HUES64 (cell line): ENCODE results near the gene PCSK6.

Experiments used
- H3K27ac ChIP-seq: 2 replicates; pipeline ENCODE4 v1.7.0; 2013; ENCODE audit warnings: low read depth, low read length, inconsistent platforms
- H3K27me3 ChIP-seq: 2 replicates; pipeline ENCODE4 v1.6.1; 2013; ENCODE audit warnings: mild to moderate bottlenecking, low read length; ENCODE audit not compliant: insufficient read depth
- H3K36me3 ChIP-seq: 2 replicates; pipeline ENCODE4 v1.6.1; 2013; ENCODE audit warnings: mild to moderate bottlenecking, low read length; ENCODE audit not compliant: insufficient read depth
- H3K4me1 ChIP-seq: 2 replicates; pipeline ENCODE4 v1.6.1; 2013; ENCODE audit warnings: mild to moderate bottlenecking, low read length, moderate library complexity; ENCODE audit not compliant: insufficient read depth
- H3K4me3 ChIP-seq: 2 replicates; pipeline ENCODE4 v1.5.1; 2013; ENCODE audit warnings: mild to moderate bottlenecking, low read length, moderate library complexity
- H3K9ac ChIP-seq: 2 replicates; pipeline ENCODE4 v1.6.1; 2013; ENCODE audit warnings: mild to moderate bottlenecking, low read depth, low read length
- H3K9me3 ChIP-seq: 2 replicates; pipeline ENCODE4 v1.6.1; 2013; ENCODE audit warnings: low read depth, low read length; ENCODE audit not compliant: insufficient read depth
- WGBS: fragments of 150-250, 120-280 bp; methylation state at CpG from one replicate; pipeline ENCODE4 v1.1.7; 2013; ENCODE audit warnings: missing lambda C conversion rate; 5-methylcytosine and 5-hydroxymethylcytosine counted together

Gene PCSK6

GRCh38 chr15:101489237-101489598, 289 bp downstream of the PCSK6 start:
- Histone ChIP-seq H3K4me1 (no peaks in the 10 kb centered on the region), H3K9me3 (no peaks in the 10 kb centered on the region), H3K9ac (no peak overlapping the region), H3K27ac (no peak overlapping the region), H3K27me3 (peaks cover 54% of the 10 kb centered on the region), H3K36me3 (no peaks in the 10 kb centered on the region), H3K4me3 (0 out of 2 replicates have a peak overlapping the region, but pooled peaks have one; percentile 30)
- WGBS, result under 1% methylated on average over 62 of the region's 62 CpGs

GRCh38 chr15:101488300-101489164, 975 bp downstream of the PCSK6 start:
- Histone ChIP-seq H3K4me1 (no peaks in the 10 kb centered on the region), H3K9me3 (no peaks in the 10 kb centered on the region), H3K27me3 (peaks cover 54% of the 10 kb centered on the region), H3K36me3 (no peaks in the 10 kb centered on the region), H3K27ac (no peak overlapping the region), H3K9ac (no peak overlapping the region), H3K4me3 (peak overlapping the region; percentile 46)
- 3% methylated on average over 85 of the region's 85 CpGs for WGBS

GRCh38 chr15:101486696-101487459, 2.6 kb downstream of the PCSK6 start:
- WGBS, result 93% methylated on average over 14 of the region's 14 CpGs
- Histone ChIP-seq H3K9ac (no peak overlapping the region), H3K4me1 (no peaks in the 10 kb centered on the region), H3K36me3 (no peaks in the 10 kb centered on the region), H3K27me3 (peaks cover 48% of the 10 kb centered on the region), H3K4me3 (no peak overlapping the region), H3K9me3 (no peaks in the 10 kb centered on the region), H3K27ac (no peak overlapping the region)

- no peaks in the 10 kb centered on the region for H3K36me3 ChIP-seq
- H3K27ac ChIP-seq, result no peak overlapping the region
- H3K9me3 ChIP-seq, result no peaks in the 10 kb centered on the region
- no peak overlapping the region for H3K9ac ChIP-seq
- peaks cover 21% of the 10 kb centered on the region for H3K27me3 ChIP-seq
- no peaks in the 10 kb centered on the region for H3K4me1 ChIP-seq
- no peak overlapping the region for H3K4me3 ChIP-seq
- WGBS, result 93% methylated on average over 5 of the region's 6 CpGs
These were observed 6.0 kb downstream of the PCSK6 start for GRCh38 chr15:101483462-101483861.

DNA sequence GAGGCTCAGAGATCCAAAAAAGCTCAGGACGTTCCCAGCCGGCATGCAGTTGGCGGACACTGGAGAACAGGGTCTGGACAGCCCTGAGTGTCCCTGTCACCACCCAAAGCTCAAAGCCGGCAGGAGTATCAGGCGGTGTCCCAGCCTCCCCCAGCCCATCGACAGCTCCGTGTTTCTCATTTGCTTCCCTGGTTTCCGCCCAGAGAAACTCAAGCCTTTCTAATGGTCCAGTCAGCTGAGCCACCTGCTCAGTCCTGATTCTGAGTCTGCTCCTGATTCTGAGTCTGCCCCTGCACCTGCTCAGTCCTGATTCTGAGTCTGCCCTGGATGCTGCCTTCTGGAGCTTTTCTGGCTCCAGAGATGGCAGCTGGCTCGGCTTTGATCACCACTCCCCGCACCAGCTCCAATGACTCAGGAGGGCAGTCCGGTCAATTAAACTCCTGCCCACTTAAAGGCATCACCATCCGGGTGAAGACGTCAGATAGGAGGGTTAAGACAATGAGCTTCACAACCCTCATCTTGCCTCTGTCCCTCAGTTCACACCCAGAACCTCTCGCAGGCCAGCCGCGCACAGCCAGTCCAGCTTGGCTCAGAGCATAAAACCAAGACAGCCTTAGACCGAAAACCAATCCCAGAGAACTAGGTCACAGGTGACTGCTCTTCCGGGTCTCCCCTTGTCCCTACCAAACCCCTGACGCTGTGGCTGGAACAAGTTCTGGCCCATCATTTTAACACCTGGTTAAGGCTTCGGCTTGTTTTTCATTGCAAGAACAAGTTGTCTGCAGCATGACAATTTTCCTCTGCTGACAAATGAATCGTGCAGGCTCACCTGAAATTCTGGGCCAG, 6.8 kb downstream of the PCSK6 start:
- H3K27me3 ChIP-seq, result peaks cover 14% of the 10 kb centered on the region
- no peaks in the 10 kb centered on the region for H3K9me3 ChIP-seq
- no peak overlapping the region for H3K4me3 ChIP-seq
- WGBS, result 94% methylated on average over 21 of the region's 21 CpGs
- no peak overlapping the region for H3K9ac ChIP-seq
- H3K4me1 ChIP-seq, result no peaks in the 10 kb centered on the region
- no peaks in the 10 kb centered on the region for H3K36me3 ChIP-seq
- no peak overlapping the region for H3K27ac ChIP-seq

GRCh38 chr15:101481917-101482525, 7.5 kb downstream of the PCSK6 start:
- Histone ChIP-seq H3K27ac (no peak overlapping the region), H3K9me3 (no peaks in the 10 kb centered on the region), H3K36me3 (no peaks in the 10 kb centered on the region), H3K27me3 (peaks cover 7% of the 10 kb centered on the region), H3K4me3 (no peak overlapping the region), H3K4me1 (no peaks in the 10 kb centered on the region), H3K9ac (no peak overlapping the region)
- 93% methylated on average over 17 of the region's 17 CpGs for WGBS

GRCh38 chr15:101481381-101481705, 8.2 kb downstream of the PCSK6 start:
- Histone ChIP-seq H3K9ac (no peak overlapping the region), H3K4me1 (no peaks in the 10 kb centered on the region), H3K27ac (no peak overlapping the region), H3K9me3 (no peaks in the 10 kb centered on the region), H3K36me3 (no peaks in the 10 kb centered on the region), H3K27me3 (0 out of 2 replicates have a peak, but pooled peaks cover under 1% of the 10 kb centered on the region), H3K4me3 (no peak overlapping the region)
- WGBS, result 72% methylated on average over 8 of the region's 8 CpGs

DNA sequence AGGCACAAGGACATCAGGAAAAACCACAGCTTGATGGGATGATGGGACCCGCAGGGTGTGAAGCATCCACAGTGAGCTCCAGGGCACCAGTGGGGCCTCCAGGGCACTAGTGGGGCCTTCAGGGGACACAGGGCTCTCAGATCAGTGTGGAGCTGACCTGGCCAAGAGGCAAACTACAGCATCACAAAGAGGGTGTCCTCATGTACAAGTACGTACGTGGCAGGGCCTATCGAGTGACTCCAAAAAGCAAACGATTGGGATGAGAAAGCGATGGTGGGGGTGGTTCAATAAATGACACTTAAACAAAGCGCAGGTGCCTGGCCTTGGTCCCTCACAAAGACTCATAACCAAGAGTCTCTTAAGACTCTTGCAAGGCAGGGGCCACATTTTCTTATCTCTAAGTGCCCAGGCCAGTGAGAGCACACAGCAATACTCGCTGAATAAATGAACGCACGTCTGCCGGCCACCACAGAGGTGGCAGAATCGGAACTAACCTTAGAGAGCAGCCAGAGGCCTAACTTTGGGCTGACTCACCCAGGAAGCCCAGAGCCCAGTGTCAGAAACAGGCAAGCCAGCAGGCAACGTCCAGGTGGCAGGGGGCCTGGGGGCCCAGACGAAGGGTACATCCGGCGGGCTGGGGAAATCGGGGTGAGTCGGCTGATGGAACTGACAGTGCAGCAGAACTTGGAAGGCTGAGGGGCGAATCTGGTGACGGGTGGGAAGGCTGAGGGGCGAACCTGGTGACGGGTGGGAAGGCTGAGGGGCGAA, 8.7 kb downstream of the PCSK6 start:
- H3K9me3 ChIP-seq, result no peaks in the 10 kb centered on the region
- H3K27ac ChIP-seq, result no peak overlapping the region
- no peaks in the 10 kb centered on the region for H3K27me3 ChIP-seq
- no peak overlapping the region for H3K4me3 ChIP-seq
- no peaks in the 10 kb centered on the region for H3K4me1 ChIP-seq
- H3K9ac ChIP-seq, result no peak overlapping the region
- H3K36me3 ChIP-seq, result no peaks in the 10 kb centered on the region
- WGBS, result 92% methylated on average over 23 of the region's 23 CpGs

- H3K9ac ChIP-seq, result no peak overlapping the region
- no peak overlapping the region for H3K27ac ChIP-seq
- H3K27me3 ChIP-seq, result no peaks in the 10 kb centered on the region
- 92% methylated on average over 15 of the region's 15 CpGs for WGBS
- H3K9me3 ChIP-seq, result no peaks in the 10 kb centered on the region
- H3K4me3 ChIP-seq, result no peak overlapping the region
- H3K36me3 ChIP-seq, result no peaks in the 10 kb centered on the region
- H3K4me1 ChIP-seq, result no peaks in the 10 kb centered on the region
These were observed 9.5 kb downstream of the PCSK6 start for GRCh38 chr15:101479851-101480612.
